ENCODE data around the gene SLC38A1. TPM values are rescaled to one million over a fixed set of nuclear protein-coding genes. Genes with fewer than 3 reads are reported as not detected.

The SLC38A1 gene
- polyA plus RNA-seq, 2 of the 4 experiments (the other 2 are of a cell fraction): 62.7 to 231 TPM

DNA sequence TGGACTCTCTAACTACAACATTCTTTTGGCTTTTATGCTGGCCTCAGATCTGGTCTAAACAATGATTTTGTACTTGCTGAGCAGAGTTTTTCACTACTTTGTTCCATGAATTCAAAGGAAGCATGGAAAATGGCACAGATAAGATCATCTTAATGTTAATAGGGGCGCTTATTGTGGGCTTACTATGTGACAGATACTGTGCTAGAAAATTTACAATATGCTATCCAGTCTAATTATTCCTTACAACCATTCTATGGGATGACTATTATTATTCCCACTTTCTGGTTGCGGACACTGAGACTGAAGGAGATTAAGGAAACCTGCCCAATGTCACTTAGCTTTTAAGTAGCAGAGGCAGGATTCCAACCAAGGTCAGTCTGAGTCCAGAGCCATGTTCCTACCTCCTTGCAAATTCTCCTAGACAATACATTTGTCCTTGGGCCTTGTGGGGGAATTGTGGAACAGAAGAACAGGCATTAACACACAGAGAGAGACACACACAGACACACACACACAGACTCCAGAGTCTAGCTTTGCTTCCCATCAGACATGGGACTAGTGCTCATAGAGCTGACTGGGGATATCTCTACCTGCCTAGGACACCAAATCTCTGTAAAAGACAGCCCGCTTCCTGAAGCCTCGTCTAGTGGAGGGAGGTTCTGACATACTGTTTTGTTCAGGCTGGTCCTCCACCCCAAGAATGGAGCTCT is 107.7 kb downstream of the SLC38A1 start:
- 74% methylated on average over 4 of the region's 4 CpGs for whole genome bisulfite sequencing (ENCODE audit: missing lambda C conversion rate)
- H3K27ac ChIP-seq: no peak overlapping the region
- H3K4me2 ChIP-seq: no peak overlapping the region
- FAIRE-seq (no peak), ATAC-seq (no peak), DNase-seq (ENCODE audit: low read depth in 1 of 2, low spot score in 1 of 2) (no peak)
- TF ChIP-seq, protein P1, sequence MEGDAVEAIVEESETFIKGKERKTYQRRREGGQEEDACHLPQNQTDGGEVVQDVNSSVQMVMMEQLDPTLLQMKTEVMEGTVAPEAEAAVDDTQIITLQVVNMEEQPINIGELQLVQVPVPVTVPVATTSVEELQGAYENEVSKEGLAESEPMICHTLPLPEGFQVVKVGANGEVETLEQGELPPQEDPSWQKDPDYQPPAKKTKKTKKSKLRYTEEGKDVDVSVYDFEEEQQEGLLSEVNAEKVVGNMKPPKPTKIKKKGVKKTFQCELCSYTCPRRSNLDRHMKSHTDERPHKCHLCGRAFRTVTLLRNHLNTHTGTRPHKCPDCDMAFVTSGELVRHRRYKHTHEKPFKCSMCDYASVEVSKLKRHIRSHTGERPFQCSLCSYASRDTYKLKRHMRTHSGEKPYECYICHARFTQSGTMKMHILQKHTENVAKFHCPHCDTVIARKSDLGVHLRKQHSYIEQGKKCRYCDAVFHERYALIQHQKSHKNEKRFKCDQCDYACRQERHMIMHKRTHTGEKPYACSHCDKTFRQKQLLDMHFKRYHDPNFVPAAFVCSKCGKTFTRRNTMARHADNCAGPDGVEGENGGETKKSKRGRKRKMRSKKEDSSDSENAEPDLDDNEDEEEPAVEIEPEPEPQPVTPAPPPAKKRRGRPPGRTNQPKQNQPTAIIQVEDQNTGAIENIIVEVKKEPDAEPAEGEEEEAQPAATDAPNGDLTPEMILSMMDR (IDR thresholded peaks at IDR 0.05): no peak
- TF ChIP-seq HOXB13 (CRISPR knock-in tag; IDR thresholded peaks at IDR 0.05; ENCODE audit: low read depth) (no peak), ZC3H11A (IDR thresholded peaks at IDR 0.05) (no peak), ZNF302 (CRISPR knock-in tag; IDR thresholded peaks at IDR 0.05) (no peak), MAFK (IDR thresholded peaks at IDR 0.05; ENCODE audit: partially characterized antibody) (no peak), FOXS1 (CRISPR knock-in tag; IDR thresholded peaks at IDR 0.05) (no peak), JUN (IDR thresholded peaks at IDR 0.05) (no peak), RARB (CRISPR knock-in tag; IDR thresholded peaks at IDR 0.05) (no peak), BHLHE40 (IDR thresholded peaks at IDR 0.05; ENCODE audit: low read depth, low read length) (no peak), NR3C1 (IDR thresholded peaks at IDR 0.05) (no peak), MAZ (IDR thresholded peaks at IDR 0.05; ENCODE audit: borderline replicate concordance, low read depth, low read length) (no peak), HDAC2 (IDR thresholded peaks at IDR 0.05) (no peak), HOXA7 (CRISPR knock-in tag; IDR thresholded peaks at IDR 0.05) (no peak), PHF8 (IDR thresholded peaks at IDR 0.05; ENCODE audit: borderline replicate concordance, low read depth) (no peak), FOSL2 (IDR thresholded peaks at IDR 0.05) (no peak), FOSL2 (CRISPR knock-in tag; IDR thresholded peaks at IDR 0.05) (no peak)
- TF ChIP-seq, protein P2, sequence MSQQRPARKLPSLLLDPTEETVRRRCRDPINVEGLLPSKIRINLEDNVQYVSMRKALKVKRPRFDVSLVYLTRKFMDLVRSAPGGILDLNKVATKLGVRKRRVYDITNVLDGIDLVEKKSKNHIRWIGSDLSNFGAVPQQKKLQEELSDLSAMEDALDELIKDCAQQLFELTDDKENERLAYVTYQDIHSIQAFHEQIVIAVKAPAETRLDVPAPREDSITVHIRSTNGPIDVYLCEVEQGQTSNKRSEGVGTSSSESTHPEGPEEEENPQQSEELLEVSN (IDR thresholded peaks at IDR 0.05; ENCODE audit: borderline replicate concordance, low read depth): no peak
- TF ChIP-seq, protein P3, sequence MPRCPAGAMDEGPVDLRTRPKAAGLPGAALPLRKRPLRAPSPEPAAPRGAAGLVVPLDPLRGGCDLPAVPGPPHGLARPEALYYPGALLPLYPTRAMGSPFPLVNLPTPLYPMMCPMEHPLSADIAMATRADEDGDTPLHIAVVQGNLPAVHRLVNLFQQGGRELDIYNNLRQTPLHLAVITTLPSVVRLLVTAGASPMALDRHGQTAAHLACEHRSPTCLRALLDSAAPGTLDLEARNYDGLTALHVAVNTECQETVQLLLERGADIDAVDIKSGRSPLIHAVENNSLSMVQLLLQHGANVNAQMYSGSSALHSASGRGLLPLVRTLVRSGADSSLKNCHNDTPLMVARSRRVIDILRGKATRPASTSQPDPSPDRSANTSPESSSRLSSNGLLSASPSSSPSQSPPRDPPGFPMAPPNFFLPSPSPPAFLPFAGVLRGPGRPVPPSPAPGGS (IDR thresholded peaks at IDR 0.05): no peak
- CTCF ChIA-PET: interaction anchor here (1.2 to 1.7 kb wide), 2 partner anchors 36 to 171 kb away, joined by 3 to 9 read pairs; partner anchors contain the start of gene SCAF11
- peaks cover 8% of the 10 kb centered on the region; the same call in 1 of the 3 replicates for H3K9me3 ChIP-seq
- no peak overlapping the region for H3K4me3 ChIP-seq
- POLR2A ChIA-PET: no interaction called here
- H3K4me1 ChIP-seq: no peaks in the 10 kb centered on the region

DNA sequence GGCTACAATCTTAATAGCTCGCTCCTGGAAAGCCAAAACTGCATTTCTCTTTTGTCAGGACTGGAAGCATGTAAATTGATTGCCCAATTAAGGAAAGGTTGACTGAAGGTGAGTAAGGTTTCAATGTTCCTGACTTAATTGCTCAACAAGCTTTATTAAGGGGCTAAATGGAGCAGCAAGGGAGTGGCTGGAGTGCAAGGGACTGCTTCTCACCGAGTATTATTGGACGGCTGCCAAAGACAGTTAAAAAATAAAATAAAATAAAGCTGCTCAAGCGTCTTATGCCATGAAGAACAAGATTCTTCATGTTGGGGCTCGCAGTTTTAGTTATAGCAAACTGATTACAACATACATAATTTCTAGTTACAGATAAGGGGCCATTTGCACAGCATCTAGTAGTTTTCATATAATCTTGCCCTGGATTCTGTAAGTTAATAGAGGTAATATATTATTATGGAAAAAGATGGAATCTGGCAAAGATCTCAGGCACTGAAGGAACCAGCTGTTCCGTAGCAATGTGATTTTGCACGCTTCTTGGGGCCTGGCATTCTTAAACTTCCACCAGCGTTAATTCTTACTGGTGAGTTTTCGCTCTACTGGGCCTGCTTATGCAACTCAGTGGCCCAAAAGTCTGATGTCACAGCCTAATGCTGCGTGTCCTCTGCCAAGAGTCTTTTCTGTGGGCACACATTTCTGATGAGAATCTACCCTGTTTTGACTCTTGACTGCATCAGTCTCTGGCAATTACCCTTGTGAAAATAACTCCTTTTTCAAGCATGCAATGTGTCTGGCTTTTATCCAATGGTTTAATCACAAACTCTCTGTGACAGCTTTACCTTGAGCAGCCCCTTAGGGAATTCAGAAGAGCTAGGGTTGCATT is 108.5 kb downstream of the SLC38A1 start:
- H3K27ac ChIP-seq: no peak overlapping the region

More for the DNA sequence above, 108.5 kb downstream of the SLC38A1 start:
- ChIA-PET CTCF (interaction anchor here (0.6 to 1.7 kb wide), 3 partner anchors 35 to 509 kb away, joined by 3 to 9 read pairs (median 4); partner anchors contain the start of gene SCAF11), POLR2A (no interaction called here)
- no peak overlapping the region for H3K4me2 ChIP-seq
- H3K4me3 ChIP-seq: no peak overlapping the region
- TF ChIP-seq RARB (CRISPR knock-in tag; IDR thresholded peaks at IDR 0.05) (no peak), HOXB5 (CRISPR knock-in tag; IDR thresholded peaks at IDR 0.05) (no peak), ZNF302 (CRISPR knock-in tag; IDR thresholded peaks at IDR 0.05) (no peak)
- ATAC-seq (no peak), FAIRE-seq (no peak), DNase-seq (ENCODE audit: low read depth in 1 of 2, low spot score in 1 of 2) (no peak)
- no peaks in the 10 kb centered on the region for H3K4me1 ChIP-seq
- H3K9me3 ChIP-seq: peaks cover 11% of the 10 kb centered on the region; the same call in 1 of the 3 replicates
- 75% methylated on average over 10 of the region's 10 CpGs for WGBS (ENCODE audit: missing lambda C conversion rate)
